Heart right ventricle (tissue), 16 donors: ENCODE measurements around the gene SLC2A9. TPM values are rescaled to one million over a fixed set of nuclear protein-coding genes. Genes with fewer than 3 reads are reported as not detected.
A peak's percentile ranks its signal among the peaks of the same experiment; 100 is the strongest.

Source experiments
- ATAC-seq, 8 donors: fragments of 200-7000 bp; cut with Tn5 transposase; one replicate each; pipeline ENCODE4 v1.9.1; 2020; ENCODE audit warnings: mild to moderate bottlenecking in 8 of 8, moderate library complexity in 8 of 8, moderate number of reproducible peaks in 1 of 8
- DNase-seq, 2 donors: peaks; one replicate each; pipeline ENCODE4 v3.0.0-alpha.2; 2020
- H3K27ac ChIP-seq, 10 donors: fragments of 200-600 bp; sonication (generic) in 2 of 10; one replicate each; pipeline versions ENCODE4 v1.5.0 to v1.8.0; 2020 to 2022; ENCODE audit warnings: mild to moderate bottlenecking in 3 of 10
- H3K27me3 ChIP-seq, 7 donors: fragments of 200-600 bp; one replicate each; pipeline ENCODE4 v1.8.0; 2021 to 2022; ENCODE audit warnings: mild to moderate bottlenecking in 2 of 7
- H3K36me3 ChIP-seq, 9 donors: fragments of 200-600 bp; sonication (generic) in 1 of 9; one replicate each; pipeline versions ENCODE4 v1.5.0 to v1.8.0; 2020 to 2022; ENCODE audit warnings: mild to moderate bottlenecking in 2 of 9
- H3K4me1 ChIP-seq, 9 donors: fragments of 200-600 bp; sonication (generic) in 1 of 9; one replicate each; pipeline versions ENCODE4 v1.5.0 to v1.8.0; 2020 to 2022; ENCODE audit warnings: mild to moderate bottlenecking in 4 of 9
- H3K4me3 ChIP-seq, 10 donors: fragments of 200-600 bp; sonication (generic) in 2 of 10; one replicate each; pipeline versions ENCODE4 v1.5.0 to v1.8.0; 2020 to 2022; ENCODE audit warnings: mild to moderate bottlenecking in 7 of 10, moderate library complexity in 2 of 10
- H3K9me3 ChIP-seq, 11 donors: fragments of 200-600 bp in 10 of 11; sonication (generic) in 2 of 11; one replicate each; pipeline versions ENCODE4 v1.5.0 to v1.8.0; 2013 to 2022; ENCODE audit warnings: mild to moderate bottlenecking in 2 of 11, control low read depth in 1 of 11, moderate library complexity in 1 of 11
- CTCF ChIP-seq, 9 donors: fragments of 200-600 bp; sonication (generic) in 2 of 9; IDR thresholded peaks; one replicate each; pipeline versions ENCODE4 v1.5.0 to v1.8.0; 2021 to 2022; ENCODE audit warnings: antibody characterized with exemption in 9 of 9, mild to moderate bottlenecking in 5 of 9, moderate library complexity in 1 of 9
- WGBS, 2 donors: extraction: QIAGEN DNeasy Blood & Tissue Kit; methylation state at CpG; one replicate each; pipeline ENCODE4 v1.1.7; 2013; ENCODE audit warnings: inconsistent platforms in 1 of 2; 5-methylcytosine and 5-hydroxymethylcytosine counted together
- intact Hi-C, 10 donors: fragments of 100-400 bp; cut with DNase I; formaldehyde crosslinking; loops; one replicate each; pipeline versions ENCODE4 v1.11.1 to v1.14.2; 2022
- polyA plus RNA-seq, 2 donors: library from polyadenylated mRNA; stranded (reverse); fragments of 200-250 nt; gene quantifications; one replicate each; pipeline ENCODE4 v1.2.3, GENCODE V29; 2013
- total RNA-seq, 10 donors: library from RNA; stranded (reverse); fragmentation: NEBNext Ultra II Directional in 3 of 10; extraction: Animal tissue kit (Norgen Biotek cat#: 25700) in 3 of 10; gene quantifications; one replicate each; pipeline versions ENCODE4 v1.2.1 to v1.2.4, GENCODE V29; 2021 to 2023
- donor health status: Arrhythmogenic right ventricular cardiomyopathy.
- donor health status: ischemic (EF 13 %, LVEDD 7.1; RV severe dilation, severe dysfunction).
- donor health status: healthy with polysubstance abuse.
- donor health status: DM: no; HTN: yes; CAD: no.
- donor health status: DM: no; HTN: no; CAD: no.
- donor health status: ischemic (EF 25% LVEDD 6.9; RV normal size, moderate dysfunction).
- donor health status: ischemic (EF 25% LVEDD 5.7; RV mildly dilated, moderate dysfunction).
- donor health status: healthy.
- donor health status: DM: yes; HTN: yes; CAD: no.
- donor health status: Ischemic cardiomyopathy.
- donor health status: ischemic (EF 35%, LVEDD 5.7; RV mildly dilated, moderate dysfunction).
- donor health status: nonischemic (EF 11% LVEDD 7.7; RV severe dilation, severe dysfunction).
- donor health status: DM: yes; HTN: yes; CAD: no.
- donor health status: PGD.
- donor health status: ischemic (EF 29% LVEDD 5.4; RV normal size, mild dysfunction).
- donor health status: nonischemic (EF 23%, LVEDD 6.1; RV moderate dilation, normal function).

Gene SLC2A9
- total and polyA plus RNA-seq, 12 donors, result 3.1 to 10.9 (median 5.5) TPM

- intact Hi-C loops, result loop anchor here in 9 of 10 donors (2.0 to 10.0 kb wide), 8 partner anchors 109 to 166 kb away; no protein-coding TSS in a partner anchor
- Histone ChIP-seq H3K27me3 (no peaks in the 10 kb centered on the region), H3K9me3 (no peaks in the 10 kb centered on the region), H3K36me3 (peaks cover 0 to 6% (median 0%) of the 10 kb centered on the region in 9 donors), H3K4me1 (peaks cover 0 to 18% (median 5%) of the 10 kb centered on the region in 9 donors), H3K27ac (no peak overlapping the region), H3K4me3 (no peak overlapping the region)
- DNase-seq (peak; percentile 46 to 65), ATAC-seq (peak; percentile 88 to 95 (median 91))
- peak; percentile 23 to 71 (median 58) for TF ChIP-seq CTCF (IDR thresholded peaks at IDR 0.05)
- WGBS, 2 donors, result 41 to 44% methylated on average over 9 of the region's 9 CpGs
These were observed 122.5 kb downstream of the SLC2A9 start for GRCh38 chr4:9898596-9899305.

GRCh38 chr4:9895333-9895705, 126.0 kb downstream of the SLC2A9 start:
- intact Hi-C loops, result loop anchor here in 8 of 10 donors (5.0 to 10.0 kb wide), 6 partner anchors 112 to 169 kb away; no protein-coding TSS in a partner anchor
- no peak overlapping the region for H3K4me3 ChIP-seq
- H3K4me1 ChIP-seq, result peaks cover 0 to 9% (median 0%) of the 10 kb centered on the region in 9 donors
- H3K27ac ChIP-seq, result no peak overlapping the region
- WGBS, 2 donors, result 45 to 51% methylated on average over 4 of the region's 4 CpGs
- ATAC-seq (no peak), DNase-seq (no peak)
- TF ChIP-seq CTCF (IDR thresholded peaks at IDR 0.05), result no peak
- no peaks in the 10 kb centered on the region for H3K27me3 ChIP-seq
- H3K36me3 ChIP-seq, result no peaks in the 10 kb centered on the region
- no peaks in the 10 kb centered on the region for H3K9me3 ChIP-seq

GRCh38 chr4:9894644-9895332, 126.5 kb downstream of the SLC2A9 start:
- intact Hi-C loops, result loop anchor here in 8 of 10 donors (5.0 to 10.0 kb wide), 6 partner anchors 113 to 170 kb away; no protein-coding TSS in a partner anchor
- Histone ChIP-seq H3K4me3 (no peak overlapping the region), H3K27ac (no peak overlapping the region), H3K27me3 (no peaks in the 10 kb centered on the region), H3K36me3 (no peaks in the 10 kb centered on the region), H3K9me3 (no peaks in the 10 kb centered on the region), H3K4me1 (peaks cover 0 to 9% (median 0%) of the 10 kb centered on the region in 9 donors)
- no peak for DNase-seq
- no peak for TF ChIP-seq CTCF (IDR thresholded peaks at IDR 0.05)
- ATAC-seq, result no peak
- 64 to 65% methylated on average over 3 of the region's 3 CpGs for WGBS, 2 donors

GRCh38 chr4:9893329-9894108, 127.8 kb downstream of the SLC2A9 start:
- ATAC-seq (peak in 2 of 8 donors; percentile 19 to 37), DNase-seq (no peak)
- TF ChIP-seq CTCF (IDR thresholded peaks at IDR 0.05), result no peak
- Histone ChIP-seq H3K4me1 (peaks cover 0 to 13% (median 0%) of the 10 kb centered on the region in 9 donors), H3K9me3 (no peaks in the 10 kb centered on the region), H3K36me3 (no peaks in the 10 kb centered on the region), H3K4me3 (no peak overlapping the region), H3K27ac (no peak overlapping the region), H3K27me3 (peaks cover 0 to 3% (median 0%) of the 10 kb centered on the region in 7 donors)
- WGBS, 2 donors, result 72% methylated on average over 8 of the region's 8 CpGs
- intact Hi-C loops, result loop anchor here in 5 of 10 donors (10.0 kb wide), 2 partner anchors 121 to 171 kb away; no protein-coding TSS in a partner anchor
